HepG2 (cell line): ENCODE measurements around the gene PRKAR1B. TPM values are rescaled to one million over a fixed set of nuclear protein-coding genes. Genes with fewer than 3 reads are reported as not detected.

Source experiments
- AKNA ChIP-seq: sonication (generic); formaldehyde crosslinking; IDR thresholded peaks from 2 replicates; pipeline ENCODE4 v1.4.0; 2020; ENCODE audit warnings: missing genetic modification reagents, borderline replicate concordance
- ARNT ChIP-seq: fragments of 450-650 bp; IDR thresholded peaks from 2 replicates; pipeline ENCODE4 v1.6.1; 2017
- DNMT1 ChIP-seq: sonication (generic); formaldehyde crosslinking; IDR thresholded peaks from 2 replicates; pipeline ENCODE4 v1.5.1; 2020; ENCODE audit warnings: mild to moderate bottlenecking, missing genetic modification reagents
- E2F2 ChIP-seq: sonication (generic); formaldehyde crosslinking; IDR thresholded peaks from 2 replicates; pipeline ENCODE4 v1.4.0; 2020; ENCODE audit warnings: missing genetic modification reagents, borderline replicate concordance
- ETV5 ChIP-seq: IDR thresholded peaks from 2 replicates; pipeline ENCODE4 v1.6.1; 2018; ENCODE audit warnings: missing biosample characterization, missing genetic modification reagents, inconsistent platforms, borderline replicate concordance
- GTF3A ChIP-seq: sonication (generic); formaldehyde crosslinking; conservative IDR thresholded peaks from 2 replicates; pipeline ENCODE4 v1.4.0; 2020; ENCODE audit warnings: mild to moderate bottlenecking, missing genetic modification reagents
- HNRNPL ChIP-seq: fragments of 200-400 bp; formaldehyde crosslinking; IDR thresholded peaks from 2 replicates; pipeline ENCODE4 v1.6.1; 2017; ENCODE audit warnings: mild to moderate bottlenecking, low read depth, low read length
- MEF2D ChIP-seq: sonication (generic); formaldehyde crosslinking; IDR thresholded peaks from 2 replicates; pipeline ENCODE4 v1.5.1; 2020; ENCODE audit warnings: mild to moderate bottlenecking, missing genetic modification reagents
- MIER2 ChIP-seq: IDR thresholded peaks from 2 replicates; pipeline ENCODE4 v1.6.1; 2016; ENCODE audit warnings: missing biosample characterization, missing genetic modification reagents
- NCOA1 ChIP-seq: sonication (generic); formaldehyde crosslinking; IDR thresholded peaks from 2 replicates; pipeline ENCODE4 v1.9.0; 2021; ENCODE audit warnings: missing genetic modification reagents
- NFIC ChIP-seq: IDR thresholded peaks from 2 replicates; pipeline ENCODE4 v1.6.1; 2012; ENCODE audit warnings: mild to moderate bottlenecking, low read length, inconsistent platforms
- NR2F1 ChIP-seq, 2 experiments: fragments of 450-650 bp in 1 of 2; formaldehyde crosslinking in 1 of 2; IDR thresholded peaks; 2 replicates each; pipeline versions ENCODE4 v1.5.0 to v1.6.1; 2016 to 2020; ENCODE audit warnings: mild to moderate bottlenecking in 1 of 2, missing compliant biosample characterization in 1 of 2, missing genetic modification reagents in 1 of 2, moderate library complexity in 1 of 2
- RNF219 ChIP-seq: sonication (generic); formaldehyde crosslinking; IDR thresholded peaks from 2 replicates; pipeline ENCODE4 v1.5.0; 2020; ENCODE audit warnings: mild to moderate bottlenecking, missing genetic modification reagents
- SAFB2 ChIP-seq: sonication (generic); formaldehyde crosslinking; IDR thresholded peaks from 2 replicates; pipeline ENCODE4 v1.5.1; 2020; ENCODE audit warnings: missing genetic modification reagents, low read depth, mild to moderate bottlenecking, borderline replicate concordance
- ZNF333 ChIP-seq: sonication (generic); formaldehyde crosslinking; IDR thresholded peaks from 2 replicates; pipeline ENCODE4 v1.4.0; 2020; ENCODE audit warnings: mild to moderate bottlenecking, missing genetic modification reagents, borderline replicate concordance
- ZNF337 ChIP-seq: sonication (generic); formaldehyde crosslinking; IDR thresholded peaks from 2 replicates; pipeline ENCODE4 v1.5.1; 2020; ENCODE audit warnings: missing genetic modification reagents, low read depth, mild to moderate bottlenecking, borderline replicate concordance
- polyA plus RNA-seq, 8 experiments: library from polyadenylated mRNA; depleted of rRNA in 3 of 8; stranded (reverse) in 7 of 8; unstranded in 1 of 8; fragments of >200 nt; fragmentation: Illumina TruSeq in 4 of 8; extraction: Trizol in 4 of 8; gene quantifications; 2 replicates each; pipeline versions ENCODE4 v1.2.1 to v1.2.3, GENCODE V29; 2011 to 2016; ENCODE audit warnings: low read depth in 4 of 8, missing spikeins in 1 of 8, mixed read lengths in 1 of 8; ENCODE audit not compliant: insufficient read depth in 1 of 8
- total RNA-seq, 5 experiments: library from RNA; depleted of rRNA; stranded (reverse); fragments of >200 nt; fragmentation: Illumina TruSeq; extraction: Trizol; gene quantifications; 2 replicates each; pipeline ENCODE4 v1.2.3, GENCODE V29; 2016; ENCODE audit warnings: low read depth in 1 of 5
- TF ChIP-seq, protein P1 (sequence below): sonication (generic); formaldehyde crosslinking; conservative IDR thresholded peaks from 2 replicates; pipeline ENCODE4 v1.8.1; 2023; ENCODE audit warnings: missing genetic modification reagents
- TF ChIP-seq, protein P2 (sequence below): IDR thresholded peaks from 2 replicates; pipeline ENCODE4 v1.6.1; 2016; ENCODE audit warnings: missing compliant biosample characterization, missing genetic modification reagents, borderline replicate concordance

PRKAR1B gene
- total and polyA plus RNA-seq, 2 of the 13 experiments (the other 11 are each of a cell fraction or from before 2014, with no cell fraction given) = 7.9 to 28.2 TPM

DNA sequence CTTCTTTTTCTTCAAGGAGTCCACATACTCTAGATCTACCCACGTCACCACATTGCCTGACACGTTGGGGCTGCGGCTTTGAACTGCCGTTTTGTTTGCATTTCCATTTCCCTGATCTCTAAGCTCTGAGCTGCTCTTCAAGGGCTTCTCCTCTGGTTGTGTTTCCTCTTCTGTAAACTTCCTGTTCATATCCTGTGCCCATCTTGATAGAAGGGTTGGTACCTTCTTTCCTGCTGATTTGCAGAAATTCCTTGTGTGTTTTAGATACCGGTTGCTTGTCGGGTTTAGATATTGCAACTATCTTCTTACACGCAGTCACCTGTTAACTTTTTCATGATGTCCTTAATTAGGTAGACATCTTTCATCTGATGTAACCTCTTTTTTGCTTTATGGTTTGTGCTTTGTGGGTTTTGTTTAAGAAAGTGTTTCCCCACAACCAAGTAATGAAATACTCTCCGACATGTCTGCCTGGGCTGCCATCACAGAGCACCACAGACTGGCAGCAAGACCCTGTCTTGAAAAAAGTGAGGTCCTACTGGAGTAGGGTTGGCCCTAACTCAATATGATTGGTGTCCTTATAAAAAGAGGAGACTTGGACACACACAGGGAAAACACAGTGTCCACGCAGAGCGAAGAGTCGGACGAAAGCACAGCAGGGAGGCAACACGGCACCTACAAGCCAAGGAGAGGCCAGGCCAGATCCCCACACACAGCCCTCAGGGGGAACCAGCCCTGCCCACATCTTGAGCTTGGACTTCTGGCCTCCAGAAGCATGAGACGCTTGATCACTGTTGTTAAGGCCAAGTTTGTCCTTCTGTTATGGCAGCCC lies 108.3 kb downstream of the PRKAR1B start (continued):
- TF ChIP-seq RNF219 (CRISPR knock-in tag) (no peak), MEF2D (CRISPR knock-in tag) (no peak; the same call in 1 of the 2 replicates), SAFB2 (no peak), AKNA (CRISPR knock-in tag) (no peak), ARNT (no peak), MIER2 (CRISPR knock-in tag) (0 out of 2 replicates have a peak, but pooled peaks have one; percentile 12), HNRNPL (no peak), ZNF333 (no peak), E2F2 (CRISPR knock-in tag) (no peak), NR2F1 (CRISPR knock-in tag; IDR thresholded peaks at IDR 0.05) (no peak), NFIC (no peak), GTF3A (CRISPR knock-in tag) (no peak), ZNF337 (CRISPR knock-in tag) (0 out of 2 replicates have a peak, but pooled peaks have one; percentile 32), ETV5 (CRISPR knock-in tag) (peak; percentile 93), NCOA1 (CRISPR knock-in tag) (no peak), DNMT1 (CRISPR knock-in tag) (no peak)
- TF ChIP-seq, protein P1, sequence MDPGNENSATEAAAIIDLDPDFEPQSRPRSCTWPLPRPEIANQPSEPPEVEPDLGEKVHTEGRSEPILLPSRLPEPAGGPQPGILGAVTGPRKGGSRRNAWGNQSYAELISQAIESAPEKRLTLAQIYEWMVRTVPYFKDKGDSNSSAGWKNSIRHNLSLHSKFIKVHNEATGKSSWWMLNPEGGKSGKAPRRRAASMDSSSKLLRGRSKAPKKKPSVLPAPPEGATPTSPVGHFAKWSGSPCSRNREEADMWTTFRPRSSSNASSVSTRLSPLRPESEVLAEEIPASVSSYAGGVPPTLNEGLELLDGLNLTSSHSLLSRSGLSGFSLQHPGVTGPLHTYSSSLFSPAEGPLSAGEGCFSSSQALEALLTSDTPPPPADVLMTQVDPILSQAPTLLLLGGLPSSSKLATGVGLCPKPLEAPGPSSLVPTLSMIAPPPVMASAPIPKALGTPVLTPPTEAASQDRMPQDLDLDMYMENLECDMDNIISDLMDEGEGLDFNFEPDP (CRISPR knock-in tag) = no peak
- TF ChIP-seq, protein P2, sequence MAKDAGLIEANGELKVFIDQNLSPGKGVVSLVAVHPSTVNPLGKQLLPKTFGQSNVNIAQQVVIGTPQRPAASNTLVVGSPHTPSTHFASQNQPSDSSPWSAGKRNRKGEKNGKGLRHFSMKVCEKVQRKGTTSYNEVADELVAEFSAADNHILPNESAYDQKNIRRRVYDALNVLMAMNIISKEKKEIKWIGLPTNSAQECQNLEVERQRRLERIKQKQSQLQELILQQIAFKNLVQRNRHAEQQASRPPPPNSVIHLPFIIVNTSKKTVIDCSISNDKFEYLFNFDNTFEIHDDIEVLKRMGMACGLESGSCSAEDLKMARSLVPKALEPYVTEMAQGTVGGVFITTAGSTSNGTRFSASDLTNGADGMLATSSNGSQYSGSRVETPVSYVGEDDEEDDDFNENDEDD (CRISPR knock-in tag) = peak; percentile 39; the same call in 1 of the 2 replicates
